ENCODE data around the gene SMAD2. TPM values are rescaled to one million over a fixed set of nuclear protein-coding genes. Genes with fewer than 3 reads are reported as not detected.

The SMAD2 gene
- total and polyA plus RNA-seq, 4 donors, result 11.8 to 31.3 (median 22.8) TPM

GRCh38 chr18:47932603-47933002, 2.1 kb upstream of the SMAD2 start:
- Histone ChIP-seq H3K27ac (ENCODE audit: low read depth in 1 of 2, low read length in 2 of 2) (no peak overlapping the region), H3K9me3 (ENCODE audit: control insufficient read depth in 4 of 4, low read length in 3 of 4) (no peaks in the 10 kb centered on the region), H3K9ac (ENCODE audit: low read depth in 1 of 2, low read length in 2 of 2) (no peak overlapping the region), H3K4me3 (ENCODE audit: low read depth in 1 of 3, low read length in 3 of 3) (no peak overlapping the region), H3K4me1 (ENCODE audit: control insufficient read depth in 4 of 4, insufficient read depth in 4 of 4, low read length in 3 of 4) (peaks cover 0 to 19% (median 11%) of the 10 kb centered on the region in 4 donors), H3K36me3 (ENCODE audit: control insufficient read depth in 4 of 4, insufficient read depth in 3 of 4, low read depth in 1 of 4, low read length in 3 of 4) (no peaks in the 10 kb centered on the region), H3K27me3 (ENCODE audit: control insufficient read depth in 4 of 4, insufficient read depth in 4 of 4, low read length in 3 of 4) (no peaks in the 10 kb centered on the region)
- no peak for DNase-seq (ENCODE audit: low spot score)
- no peak for TF ChIP-seq GABPA (IDR thresholded peaks at IDR 0.05 in 1 of 2, conservative IDR thresholded peaks at IDR 0.05 in 1 of 2)
- TF ChIP-seq MAX (IDR thresholded peaks at IDR 0.05), result no peak
- TF ChIP-seq RAD21 (IDR thresholded peaks at IDR 0.05), result peak; percentile 17 to 24
- 77% methylated on average over 4 of the region's 4 CpGs for WGBS

- 82% methylated on average over 10 of the region's 10 CpGs for WGBS
- Histone ChIP-seq H3K4me1 (ENCODE audit: control insufficient read depth in 4 of 4, insufficient read depth in 4 of 4, low read length in 3 of 4) (peaks cover 0 to 21% (median 11%) of the 10 kb centered on the region in 4 donors), H3K27me3 (ENCODE audit: control insufficient read depth in 4 of 4, insufficient read depth in 4 of 4, low read length in 3 of 4) (no peaks in the 10 kb centered on the region), H3K4me3 (ENCODE audit: low read depth in 1 of 3, low read length in 3 of 3) (no peak overlapping the region), H3K36me3 (ENCODE audit: control insufficient read depth in 4 of 4, insufficient read depth in 3 of 4, low read depth in 1 of 4, low read length in 3 of 4) (no peaks in the 10 kb centered on the region), H3K9ac (ENCODE audit: low read depth in 1 of 2, low read length in 2 of 2) (no peak overlapping the region), H3K9me3 (ENCODE audit: control insufficient read depth in 4 of 4, low read length in 3 of 4) (no peaks in the 10 kb centered on the region), H3K27ac (ENCODE audit: low read depth in 1 of 2, low read length in 2 of 2) (no peak overlapping the region)
- TF ChIP-seq RAD21 (IDR thresholded peaks at IDR 0.05) (no peak), TAF1 (conservative IDR thresholded peaks at IDR 0.05) (no peak), REST (IDR thresholded peaks at IDR 0.05) (no peak), HNF4G (IDR thresholded peaks at IDR 0.05) (no peak), YY1 (IDR thresholded peaks at IDR 0.05) (no peak), FOXA1 (IDR thresholded peaks at IDR 0.05) (no peak), GABPA (IDR thresholded peaks at IDR 0.05 in 1 of 2, conservative IDR thresholded peaks at IDR 0.05 in 1 of 2) (no peak), EGR1 (IDR thresholded peaks at IDR 0.05; ENCODE audit: low read depth in 2 of 2) (no peak), SP1 (IDR thresholded peaks at IDR 0.05) (no peak), NR2F2 (IDR thresholded peaks at IDR 0.05) (no peak), ATF3 (IDR thresholded peaks at IDR 0.05) (no peak)
- DNase-seq (ENCODE audit: low spot score), result no peak
Observed at GRCh38 chr18:47932190-47932589, 1.7 kb upstream of the SMAD2 start.

GRCh38 chr18:47931718-47932103, 1.3 kb upstream of the SMAD2 start:
- peak overlapping the region in 2 of 3 donors; percentile 60 to 99 for H3K4me3 ChIP-seq (ENCODE audit: low read depth in 1 of 3, low read length in 3 of 3)
- peaks cover 0 to 24% (median 13%) of the 10 kb centered on the region in 4 donors for H3K4me1 ChIP-seq (ENCODE audit: control insufficient read depth in 4 of 4, insufficient read depth in 4 of 4, low read length in 3 of 4)
- no peaks in the 10 kb centered on the region for H3K36me3 ChIP-seq (ENCODE audit: control insufficient read depth in 4 of 4, insufficient read depth in 3 of 4, low read depth in 1 of 4, low read length in 3 of 4)
- TF ChIP-seq FOXA1 (IDR thresholded peaks at IDR 0.05), result no peak
- no peak for TF ChIP-seq EGR1 (IDR thresholded peaks at IDR 0.05; ENCODE audit: low read depth in 2 of 2)
- TF ChIP-seq RAD21 (IDR thresholded peaks at IDR 0.05), result peak in 1 of 2 donors; percentile 12
- TF ChIP-seq MAX (IDR thresholded peaks at IDR 0.05), result no peak
- peak overlapping the region; percentile 76 to 94 for H3K27ac ChIP-seq (ENCODE audit: low read depth in 1 of 2, low read length in 2 of 2)
- H3K27me3 ChIP-seq (ENCODE audit: control insufficient read depth in 4 of 4, insufficient read depth in 4 of 4, low read length in 3 of 4), result no peaks in the 10 kb centered on the region
- WGBS, result 62% methylated on average over 8 of the region's 8 CpGs
- DNase-seq (ENCODE audit: low spot score), result no peak
- no peaks in the 10 kb centered on the region for H3K9me3 ChIP-seq (ENCODE audit: control insufficient read depth in 4 of 4, low read length in 3 of 4)
- no peak overlapping the region for H3K9ac ChIP-seq (ENCODE audit: low read depth in 1 of 2, low read length in 2 of 2)

Measured in liver (tissue), 9 donors.